OCI-LY7 (cell line): ENCODE results near the gene GET4. TPM values are rescaled to one million over a fixed set of nuclear protein-coding genes. Genes with fewer than 3 reads are reported as not detected.

ENCODE experiments used
- BruUV-seq: library from RNA; stranded (reverse); fragments of 400-500 nt; replicated peaks from 2 replicates; lab custom pipeline; 2021; lab: Mats Ljungman, UMichigan
- CTCF ChIA-PET: fragments of 300-600 bp; sonication (Branson Sonifier 250); formaldehyde crosslinking; loops from one replicate; lab custom pipeline; 2022; ENCODE audit warnings: antibody characterized with exemption; ENCODE audit not compliant: unreplicated experiment; lab: Charles Lee
- POLR2A ChIA-PET: fragments of 300-600 bp; sonication (Branson Sonifier 250); formaldehyde crosslinking; loops from one replicate; lab custom pipeline; 2022; ENCODE audit warnings: antibody characterized with exemption; lab: Charles Lee
- DNase-seq: peaks from one replicate; pipeline ENCODE4 v3.0.0-alpha.2; 2015; ENCODE audit warnings: low spot score
- H2AFZ ChIP-seq: fragments of 200-600 bp; sonication (generic), shearing (Covaris generic); 2 replicates; pipeline ENCODE4 v1.6.1; 2014; ENCODE audit warnings: mild to moderate bottlenecking, antibody characterized with exemption, low read length, moderate library complexity
- H3K27ac ChIP-seq: fragments of 200-600 bp; sonication (generic); 2 replicates; pipeline ENCODE4 v1.5.1; 2014; ENCODE audit warnings: mixed run types, low read depth, mild to moderate bottlenecking, moderate library complexity, low read length, inconsistent platforms; ENCODE audit not compliant: poor library complexity, severe bottlenecking
- H3K36me3 ChIP-seq: fragments of 200-600 bp; sonication (generic); 2 replicates; pipeline ENCODE4 v1.6.1; 2014; ENCODE audit warnings: mild to moderate bottlenecking, antibody characterized with exemption, low read length, moderate library complexity, mixed read lengths; ENCODE audit not compliant: insufficient read depth
- H3K4me1 ChIP-seq: fragments of 200-600 bp; sonication (generic); 2 replicates; pipeline ENCODE4 v1.5.1; 2014; ENCODE audit warnings: mild to moderate bottlenecking, low read length; ENCODE audit not compliant: insufficient read depth, poor library complexity, severe bottlenecking
- H3K4me2 ChIP-seq: fragments of 200-600 bp; sonication (generic); 2 replicates; pipeline ENCODE4 v1.6.1; 2014; ENCODE audit warnings: mild to moderate bottlenecking, low read length
- H3K4me3 ChIP-seq: fragments of 200-600 bp; sonication (generic); 2 replicates; pipeline ENCODE4 v1.5.1; 2014; ENCODE audit warnings: mild to moderate bottlenecking, low read depth, low read length; ENCODE audit not compliant: poor library complexity, severe bottlenecking
- H3K79me2 ChIP-seq: fragments of 200-600 bp; sonication (generic); 2 replicates; pipeline ENCODE4 v1.6.1; 2016; ENCODE audit warnings: low read depth, mild to moderate bottlenecking, low read length, moderate library complexity, mixed read lengths; ENCODE audit not compliant: insufficient read depth
- H3K9me2 ChIP-seq: fragments of 200-600 bp; sonication (generic); 2 replicates; pipeline ENCODE4 v1.6.1; 2016; ENCODE audit warnings: mild to moderate bottlenecking, low read length, mixed read lengths; ENCODE audit not compliant: insufficient read depth
- H3K9me3 ChIP-seq: fragments of 200-600 bp; sonication (generic); 2 replicates; pipeline ENCODE4 v1.6.1; 2014; ENCODE audit warnings: mild to moderate bottlenecking, mixed run types, low read length, mixed read lengths
- H4K20me1 ChIP-seq: fragments of 200-600 bp; sonication (generic); 2 replicates; pipeline ENCODE4 v1.6.1; 2014; ENCODE audit warnings: mild to moderate bottlenecking, antibody characterized with exemption, low read length, moderate library complexity, mixed read lengths; ENCODE audit not compliant: insufficient read depth
- EZH2phosphoT487 ChIP-seq: fragments of 200-600 bp; sonication (generic); IDR thresholded peaks from 2 replicates; pipeline ENCODE4 v1.6.1; 2018; ENCODE audit warnings: low read depth, borderline replicate concordance, mild to moderate bottlenecking, mixed run types, antibody characterized with exemption, low read length, moderate library complexity, mixed read lengths
- intact Hi-C: fragments of 100-400 bp; cut with micrococcal nuclease; formaldehyde crosslinking; loops from one replicate; pipeline ENCODE4 v1.10.0; 2022; ENCODE audit not compliant: unreplicated experiment
- total RNA-seq, 2 experiments: library from RNA; depleted of rRNA in 1 of 2; stranded (reverse); fragments of >200 nt in 1 of 2; shearing (Covaris generic) in 1 of 2; gene quantifications; 2 replicates each; pipeline ENCODE4 v1.2.3, GENCODE V29; 2014 to 2022
- TF ChIP-seq, protein P1 (sequence below): fragments of 200-600 bp; sonication (generic); conservative IDR thresholded peaks from 2 replicates; pipeline ENCODE4 v1.5.1; 2014; ENCODE audit warnings: mild to moderate bottlenecking, antibody characterized with exemption, low read length, moderate library complexity, mixed read lengths

Gene GET4
- total RNA-seq, 2 experiments from 2014 or later: 46.3 to 54.5 TPM

DNA sequence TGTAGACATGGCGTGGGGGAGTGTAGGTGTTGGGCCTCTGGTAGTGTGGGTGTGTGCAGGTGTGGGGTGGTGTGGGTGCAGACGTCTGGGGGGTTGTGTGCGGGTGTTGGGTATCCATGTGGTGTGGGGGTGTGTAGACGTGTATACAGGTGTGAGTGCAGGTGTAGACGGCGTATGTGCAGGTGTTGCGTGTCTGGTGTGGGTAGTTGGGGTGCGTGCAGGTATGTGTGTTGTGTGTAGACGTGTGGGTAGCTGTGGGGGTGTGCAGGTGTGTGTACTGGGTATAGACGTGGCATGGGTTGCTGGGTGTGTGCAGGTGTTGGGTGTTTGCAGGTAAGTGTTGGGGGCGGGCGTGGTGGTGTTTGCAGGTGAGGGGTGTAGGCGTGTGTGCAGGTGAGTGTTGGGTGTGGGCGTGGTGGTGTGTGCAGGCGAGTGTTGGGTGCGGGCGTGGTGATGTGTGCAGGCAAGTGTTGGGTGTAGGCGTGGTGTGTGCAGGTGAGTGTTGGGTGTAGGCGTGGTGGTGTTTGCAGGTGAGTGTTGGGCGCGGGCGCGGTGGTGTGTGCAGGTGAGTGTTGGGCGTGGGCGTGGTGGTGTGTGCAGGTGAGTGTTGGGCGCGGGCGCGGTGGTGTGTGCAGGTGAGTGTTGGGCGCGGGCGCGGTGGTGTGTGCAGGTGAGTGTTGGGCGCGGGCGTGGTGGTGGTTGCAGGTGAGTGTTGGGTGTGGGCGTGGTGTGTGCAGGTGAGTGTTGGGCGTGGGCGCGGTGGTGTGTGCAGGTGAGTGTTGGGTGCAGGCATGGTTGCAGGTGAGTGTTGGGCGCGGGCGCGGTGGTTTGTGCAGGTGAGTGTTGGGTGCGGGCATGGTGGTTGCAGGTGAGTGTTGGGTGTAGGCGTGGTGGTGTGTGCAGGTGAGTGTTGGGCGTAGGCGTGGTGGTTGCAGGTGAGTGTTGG, 16.6 kb downstream of the GET4 start:
- no peak overlapping the region for H3K4me2 ChIP-seq
- ChIA-PET CTCF (no interaction called here), POLR2A (interaction anchor here (0.6 kb wide), 1 partner anchor 32 kb away, joined by 3 read pairs; no protein-coding TSS in a partner anchor)
- TF ChIP-seq, protein P1, sequence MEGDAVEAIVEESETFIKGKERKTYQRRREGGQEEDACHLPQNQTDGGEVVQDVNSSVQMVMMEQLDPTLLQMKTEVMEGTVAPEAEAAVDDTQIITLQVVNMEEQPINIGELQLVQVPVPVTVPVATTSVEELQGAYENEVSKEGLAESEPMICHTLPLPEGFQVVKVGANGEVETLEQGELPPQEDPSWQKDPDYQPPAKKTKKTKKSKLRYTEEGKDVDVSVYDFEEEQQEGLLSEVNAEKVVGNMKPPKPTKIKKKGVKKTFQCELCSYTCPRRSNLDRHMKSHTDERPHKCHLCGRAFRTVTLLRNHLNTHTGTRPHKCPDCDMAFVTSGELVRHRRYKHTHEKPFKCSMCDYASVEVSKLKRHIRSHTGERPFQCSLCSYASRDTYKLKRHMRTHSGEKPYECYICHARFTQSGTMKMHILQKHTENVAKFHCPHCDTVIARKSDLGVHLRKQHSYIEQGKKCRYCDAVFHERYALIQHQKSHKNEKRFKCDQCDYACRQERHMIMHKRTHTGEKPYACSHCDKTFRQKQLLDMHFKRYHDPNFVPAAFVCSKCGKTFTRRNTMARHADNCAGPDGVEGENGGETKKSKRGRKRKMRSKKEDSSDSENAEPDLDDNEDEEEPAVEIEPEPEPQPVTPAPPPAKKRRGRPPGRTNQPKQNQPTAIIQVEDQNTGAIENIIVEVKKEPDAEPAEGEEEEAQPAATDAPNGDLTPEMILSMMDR: no peak
- no peak for TF ChIP-seq EZH2phosphoT487
- H3K4me3 ChIP-seq: no peak overlapping the region
- H3K79me2 ChIP-seq: no peaks in the 10 kb centered on the region
- H3K4me1 ChIP-seq: no peaks in the 10 kb centered on the region
- H4K20me1 ChIP-seq: no peaks in the 10 kb centered on the region
- intact Hi-C loops: no loop called here
- no peaks in the 10 kb centered on the region for H3K9me3 ChIP-seq
- no peak overlapping the region for H3K27ac ChIP-seq
- no peaks in the 10 kb centered on the region for H3K9me2 ChIP-seq
- no peak overlapping the region for H2AFZ ChIP-seq
- H3K36me3 ChIP-seq: peaks cover 85% of the 10 kb centered on the region
- no TSS peak for BruUV-seq
- no peak for DNase-seq

DNA sequence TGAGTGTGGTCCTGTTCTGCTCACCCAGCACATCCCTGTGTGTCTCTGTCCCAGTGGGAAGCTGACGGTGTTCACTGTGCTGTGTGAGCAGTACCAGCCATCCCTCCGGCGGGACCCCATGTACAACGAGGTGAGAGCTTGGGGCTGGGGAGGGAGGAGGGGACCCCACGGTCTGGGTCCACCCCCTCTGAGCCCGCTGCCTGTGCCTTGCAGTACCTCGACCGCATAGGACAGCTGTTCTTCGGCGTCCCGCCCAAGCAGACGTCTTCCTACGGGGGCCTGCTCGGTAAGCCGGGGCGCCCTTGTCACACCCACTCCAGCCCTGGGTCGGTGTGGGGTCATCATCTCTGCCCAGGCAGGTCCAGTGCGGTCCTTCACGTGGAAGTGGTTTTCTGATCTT, 17.3 kb downstream of the GET4 start:
- Histone ChIP-seq H3K9me2 (no peaks in the 10 kb centered on the region), H3K4me2 (no peak overlapping the region), H3K4me1 (no peaks in the 10 kb centered on the region), H3K9me3 (no peaks in the 10 kb centered on the region), H2AFZ (no peak overlapping the region), H3K36me3 (peaks cover 78% of the 10 kb centered on the region), H3K4me3 (no peak overlapping the region), H3K27ac (no peak overlapping the region), H3K79me2 (no peaks in the 10 kb centered on the region), H4K20me1 (no peaks in the 10 kb centered on the region)
- DNase-seq: no peak
- BruUV-seq: no TSS peak
- POLR2A ChIA-PET: no interaction called here
- CTCF ChIA-PET: no interaction called here
- TF ChIP-seq EZH2phosphoT487: no peak
- TF ChIP-seq, protein P1: no peak
- intact Hi-C loops: no loop called here
